Neural crest cell (in vitro differentiated cells): ENCODE measurements around the gene SUSD2. TPM values are rescaled to one million over a fixed set of nuclear protein-coding genes. Genes with fewer than 3 reads are reported as not detected.

Experiments used
- DNase-seq: peaks from one replicate; pipeline ENCODE4 v3.0.0; 2021; ENCODE audit warnings: low read depth, mixed read lengths, low spot score
- H3K27ac Mint-ChIP-seq: one replicate; pipeline ENCODE4 v1.8.0; 2021; ENCODE audit warnings: mild to moderate bottlenecking, mixed read lengths; ENCODE audit not compliant: unreplicated experiment
- H3K27me3 Mint-ChIP-seq: 2 replicates; pipeline ENCODE4 v1.8.0; 2021; ENCODE audit warnings: low read depth, mild to moderate bottlenecking, mixed read lengths
- H3K36me3 Mint-ChIP-seq: 2 replicates; pipeline ENCODE4 v1.8.0; 2021; ENCODE audit warnings: low read depth, mild to moderate bottlenecking, mixed read lengths
- H3K4me1 Mint-ChIP-seq: 2 replicates; pipeline ENCODE4 v1.8.0; 2021; ENCODE audit warnings: mixed read lengths
- H3K4me3 Mint-ChIP-seq: one replicate; pipeline ENCODE4 v1.8.0; 2021; ENCODE audit warnings: mild to moderate bottlenecking, mixed read lengths
- H3K9me3 Mint-ChIP-seq: 2 replicates; pipeline ENCODE4 v1.8.0; 2021; ENCODE audit warnings: mixed read lengths
- CTCF ChIP-seq: fragments of 200-600 bp; sonication (generic); conservative IDR thresholded peaks from 2 replicates; pipeline ENCODE4 v1.5.0; 2021; ENCODE audit warnings: antibody characterized with exemption, mild to moderate bottlenecking
- total RNA-seq: library from RNA; stranded (reverse); gene quantifications from 2 replicates; pipeline ENCODE4 v1.2.1, GENCODE V29; 2021

Gene SUSD2
- total RNA-seq, 1 donor from 2014 or later, result 0.37 TPM

- H3K27ac Mint-ChIP-seq, result no peak overlapping the region
- no peak overlapping the region for H3K4me3 Mint-ChIP-seq
- DNase-seq, result no peak
- no peaks in the 10 kb centered on the region for H3K9me3 Mint-ChIP-seq
- H3K27me3 Mint-ChIP-seq, result peaks cover 2% of the 10 kb centered on the region
- peaks cover 17% of the 10 kb centered on the region for H3K4me1 Mint-ChIP-seq
- TF ChIP-seq CTCF, result no peak
- H3K36me3 Mint-ChIP-seq, result no peaks in the 10 kb centered on the region
These were observed 37.1 kb upstream of the SUSD2 start for GRCh38 chr22:24144056-24144777.

- no peak overlapping the region for H3K27ac Mint-ChIP-seq
These were observed 36.6 kb upstream of the SUSD2 start for GRCh38 chr22:24144778-24145085.

GRCh38 chr22:24145446-24146193 lies 35.7 kb upstream of the SUSD2 start:
- no peak for DNase-seq
- Mint-ChIP-seq H3K36me3 (no peaks in the 10 kb centered on the region), H3K27ac (peak overlapping the region; percentile 73), H3K9me3 (no peaks in the 10 kb centered on the region), H3K4me3 (no peak overlapping the region), H3K4me1 (peaks cover 17% of the 10 kb centered on the region), H3K27me3 (peaks cover 2% of the 10 kb centered on the region)
- TF ChIP-seq CTCF, result no peak

More at GRCh38 chr22:24144778-24145085, 36.6 kb upstream of the SUSD2 start:
- Mint-ChIP-seq H3K27me3 (peaks cover 2% of the 10 kb centered on the region), H3K4me1 (peaks cover 17% of the 10 kb centered on the region), H3K9me3 (no peaks in the 10 kb centered on the region), H3K36me3 (no peaks in the 10 kb centered on the region), H3K4me3 (no peak overlapping the region)
- no peak for TF ChIP-seq CTCF
- DNase-seq, result no peak

- no peak for DNase-seq
- Mint-ChIP-seq H3K9me3 (no peaks in the 10 kb centered on the region), H3K4me3 (no peak overlapping the region), H3K27me3 (peaks cover 2% of the 10 kb centered on the region), H3K36me3 (no peaks in the 10 kb centered on the region), H3K27ac (peak overlapping the region; percentile 30), H3K4me1 (peaks cover 17% of the 10 kb centered on the region)
- TF ChIP-seq CTCF, result no peak
These were observed 35.1 kb upstream of the SUSD2 start for GRCh38 chr22:24146194-24146616.

- Mint-ChIP-seq H3K27me3 (peaks cover 2% of the 10 kb centered on the region), H3K36me3 (no peaks in the 10 kb centered on the region), H3K9me3 (no peaks in the 10 kb centered on the region), H3K4me1 (peaks cover 17% of the 10 kb centered on the region), H3K27ac (no peak overlapping the region), H3K4me3 (no peak overlapping the region)
- no peak for TF ChIP-seq CTCF
- no peak for DNase-seq
These were observed 34.4 kb upstream of the SUSD2 start for GRCh38 chr22:24146791-24147353.
